HG03571 (cell line): ENCODE measurements around the gene XPC.
"Not testable (repeated sequence)": the region's sequence is repeated elsewhere in the genome, so short reads cannot be mapped to it uniquely, and the experiment has no call there.

Source experiments
- ATAC-seq: cut with Tn5 transposase; IDR thresholded peaks from one replicate; pipeline ENCODE4 v1.9.1; 2021; ENCODE audit not compliant: unreplicated experiment

XPC gene

GRCh38 chr3:14121859-14122258 is 56.5 kb downstream of the XPC start:
- ATAC-seq, result no peak

- not testable (repeated sequence) for ATAC-seq
Observed at GRCh38 chr3:14120921-14121448, 57.4 kb downstream of the XPC start.

- no peak for ATAC-seq
Observed at GRCh38 chr3:14120111-14120920, 58.1 kb downstream of the XPC start.

GRCh38 chr3:14119651-14120050 is 58.8 kb downstream of the XPC start:
- no peak for ATAC-seq

GRCh38 chr3:14118400-14119381 is 59.7 kb downstream of the XPC start:
- ATAC-seq, result no peak

GRCh38 chr3:14117468-14118399 is 60.7 kb downstream of the XPC start:
- no peak for ATAC-seq

GRCh38 chr3:14113965-14114635 is 64.3 kb downstream of the XPC start:
- no peak for ATAC-seq

- no peak for ATAC-seq
Observed at GRCh38 chr3:14110699-14111098, 67.7 kb downstream of the XPC start.

GRCh38 chr3:14109821-14110220 is 68.6 kb downstream of the XPC start:
- not testable (repeated sequence) for ATAC-seq

- ATAC-seq, result no peak
Observed at GRCh38 chr3:14097616-14098391, 80.6 kb downstream of the XPC start.

- no peak for ATAC-seq
Observed at GRCh38 chr3:14096742-14097141, 81.7 kb downstream of the XPC start.
